CD4-positive, alpha-beta memory T cell (primary cell): ENCODE measurements around the gene AMER3. TPM values are rescaled to one million over a fixed set of nuclear protein-coding genes. Genes with fewer than 3 reads are reported as not detected.

Experiments used
- CTCF ChIA-PET: fragments of 350-600 bp; sonication (Branson Sonifier 250); formaldehyde crosslinking; loops from one replicate; lab custom pipeline; 2021; ENCODE audit warnings: inconsistent platforms; ENCODE audit not compliant: partially characterized antibody; lab: Charles Lee
- POLR2A ChIA-PET: fragments of 350-600 bp; sonication (Branson Sonifier 250); formaldehyde crosslinking; loops from one replicate; lab custom pipeline; 2021; ENCODE audit not compliant: partially characterized antibody; lab: Charles Lee
- DNase-seq, 5 donors: peaks; one replicate each; pipeline versions ENCODE4 v3.0.0 to v3.0.0-alpha.2; 2020 to 2022; ENCODE audit warnings: mixed read lengths in 1 of 5
- H3K27ac ChIP-seq: one replicate; pipeline ENCODE4 v1.7.0; 2013; ENCODE audit warnings: low read depth, low read length
- H3K27me3 ChIP-seq: 2 replicates; pipeline ENCODE4 v1.7.0; 2013; ENCODE audit warnings: mild to moderate bottlenecking, low read length, moderate library complexity; ENCODE audit not compliant: insufficient read depth
- H3K36me3 ChIP-seq: 2 replicates; pipeline ENCODE4 v1.7.0; 2013; ENCODE audit warnings: mild to moderate bottlenecking, low read length, moderate library complexity; ENCODE audit not compliant: insufficient read depth
- H3K4me1 ChIP-seq: 2 replicates; pipeline ENCODE4 v1.7.0; 2013; ENCODE audit warnings: mild to moderate bottlenecking, low read length, moderate library complexity; ENCODE audit not compliant: insufficient read depth
- H3K4me3 ChIP-seq, 2 donors: one replicate each; pipeline ENCODE4 v1.7.0; 2013; ENCODE audit warnings: low read length in 2 of 2, mild to moderate bottlenecking in 1 of 2
- H3K9me3 ChIP-seq, 2 donors: one replicate each; pipeline ENCODE4 v1.7.0; 2013; ENCODE audit warnings: low read length in 2 of 2, control low read depth in 1 of 2; ENCODE audit not compliant: control insufficient read depth in 1 of 2
- H3K27ac Mint-ChIP-seq, 7 donors: one replicate each; pipeline ENCODE4 v1.8.0; 2020 to 2021; ENCODE audit warnings: mixed read lengths in 7 of 7, mild to moderate bottlenecking in 6 of 7, inconsistent platforms in 3 of 7, moderate library complexity in 3 of 7
- H3K27me3 Mint-ChIP-seq, 2 donors: one replicate each; pipeline ENCODE4 v1.8.0; 2020 to 2021; ENCODE audit warnings: mixed read lengths in 2 of 2
- H3K36me3 Mint-ChIP-seq, 2 donors: one replicate each; pipeline ENCODE4 v1.8.0; 2020 to 2021; ENCODE audit warnings: mixed read lengths in 2 of 2, inconsistent platforms in 1 of 2, mild to moderate bottlenecking in 1 of 2
- H3K4me1 Mint-ChIP-seq, 4 donors: one replicate each; pipeline ENCODE4 v1.8.0; 2020 to 2021; ENCODE audit warnings: mixed read lengths in 4 of 4, mild to moderate bottlenecking in 1 of 4
- H3K4me3 Mint-ChIP-seq, 8 donors: one replicate each; pipeline ENCODE4 v1.8.0; 2020 to 2021; ENCODE audit warnings: mixed read lengths in 8 of 8, mild to moderate bottlenecking in 7 of 8, moderate library complexity in 6 of 8, inconsistent platforms in 3 of 8
- H3K9me3 Mint-ChIP-seq, 8 donors: one replicate each; pipeline ENCODE4 v1.8.0; 2020 to 2021; ENCODE audit warnings: mixed read lengths in 8 of 8, mild to moderate bottlenecking in 5 of 8, inconsistent platforms in 3 of 8, moderate library complexity in 1 of 8
- intact Hi-C: fragments of 100-400 bp; cut with micrococcal nuclease; formaldehyde crosslinking; loops from one replicate; pipeline ENCODE4 v1.15.1; 2023
- polyA plus RNA-seq, 2 donors: library from polyadenylated mRNA; unstranded; fragments of 300-500 nt; fragmentation: Illumina TruSeq; gene quantifications; one replicate each; pipeline ENCODE4 v1.2.3, GENCODE V29; 2021
- total RNA-seq, 2 experiments: library from RNA; stranded (reverse); gene quantifications; one replicate each; pipeline ENCODE4 v1.2.3, GENCODE V29; 2021

The AMER3 gene
- total and polyA plus RNA-seq, 4 experiments from 2014 or later, result not detected

- Histone ChIP-seq H3K9me3 (no peaks in the 10 kb centered on the region), H3K36me3 (no peaks in the 10 kb centered on the region), H3K27me3 (no peaks in the 10 kb centered on the region), H3K4me1 (peaks cover 9% of the 10 kb centered on the region), H3K4me3 (peak overlapping the region; percentile 42 to 95), H3K27ac (peak overlapping the region; percentile 89)
- CTCF ChIA-PET, result interaction anchor here (0.7 to 11.8 kb wide), 29 partner anchors 10 to 616 kb away, joined by 3 to 318 read pairs (median 5); partner anchors contain the start of genes GPR148, IMP4 and SMPD4
- Mint-ChIP-seq H3K27ac (peak overlapping the region; percentile 25 to 83 (median 62)), H3K4me1 (peaks cover 0 to 7% (median 1%) of the 10 kb centered on the region in 4 donors), H3K9me3 (no peaks in the 10 kb centered on the region), H3K36me3 (no peaks in the 10 kb centered on the region), H3K27me3 (peaks cover 0 to 2% of the 10 kb centered on the region in 2 donors), H3K4me3 (peak overlapping the region; percentile 62 to 83 (median 72))
- peak; percentile 83 to 90 (median 89) for DNase-seq
- POLR2A ChIA-PET, result interaction anchor here (0.6 to 2.6 kb wide), 7 partner anchors 26 to 616 kb away, joined by 3 to 23 read pairs (median 5); partner anchors contain the start of genes FAM168B, IMP4 and SMPD4
- intact Hi-C loops, result loop anchor here (1.0 to 5.0 kb wide), 6 partner anchors 27 to 615 kb away; partner anchors contain the start of genes IMP4, MZT2B and SMPD4
Measured at GRCh38 chr2:130797493-130798435, 42.4 kb downstream of the AMER3 start.

DNA sequence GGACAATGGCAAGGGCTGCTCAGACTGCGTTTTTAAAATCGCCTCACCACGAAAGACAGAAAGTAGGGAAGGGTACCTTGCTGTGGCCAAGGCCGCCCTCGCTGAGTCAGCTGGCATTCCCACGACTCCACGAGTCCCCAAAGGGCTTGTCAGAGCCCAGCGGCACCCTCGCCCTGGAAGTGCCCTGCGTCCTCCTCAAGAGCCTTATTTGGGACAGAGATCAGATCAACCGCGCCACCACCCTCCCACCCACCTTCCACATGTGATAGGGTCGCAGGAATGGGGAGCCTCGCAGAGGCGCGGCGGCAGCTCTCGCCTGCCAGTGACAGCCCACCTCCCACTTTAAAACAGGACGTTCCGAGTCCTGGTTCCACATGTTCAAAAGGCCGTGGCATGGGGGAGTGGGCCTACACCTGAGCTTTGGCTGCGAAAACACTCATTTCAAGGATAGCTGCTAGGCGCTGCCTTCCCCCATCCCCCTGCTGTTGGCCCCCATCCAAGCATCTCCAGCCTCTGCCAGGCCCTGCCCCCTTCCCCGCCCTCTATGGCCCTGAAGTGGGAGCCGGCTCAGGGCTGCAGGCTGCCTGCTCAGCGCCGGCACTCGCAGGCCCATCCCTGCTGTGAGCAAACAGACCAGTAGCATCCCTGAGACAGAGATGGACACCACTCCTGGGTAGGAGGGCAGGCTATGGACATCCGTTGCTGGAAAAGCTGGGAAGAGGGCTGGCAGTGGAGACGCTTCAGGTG, 43.3 kb downstream of the AMER3 start:
- peak overlapping the region; percentile 89 for H3K27ac ChIP-seq
- H3K4me1 Mint-ChIP-seq, result peaks cover 0 to 7% (median 1%) of the 10 kb centered on the region in 4 donors
- H3K27ac Mint-ChIP-seq, result peak overlapping the region in 6 of 7 donors; percentile 25 to 83 (median 62)
- H3K4me3 Mint-ChIP-seq, result peak overlapping the region; percentile 62 to 83 (median 70)
- peaks cover 9% of the 10 kb centered on the region for H3K4me1 ChIP-seq
- H3K9me3 ChIP-seq, result no peaks in the 10 kb centered on the region
- peak overlapping the region; percentile 42 to 95 for H3K4me3 ChIP-seq
- H3K36me3 Mint-ChIP-seq, result no peaks in the 10 kb centered on the region
- intact Hi-C loops, result loop anchor here (1.0 to 5.0 kb wide), 2 partner anchors 26 to 616 kb away; partner anchors contain the start of genes MZT2B and SMPD4
- no peaks in the 10 kb centered on the region for H3K9me3 Mint-ChIP-seq
- CTCF ChIA-PET, result interaction anchor here (0.8 to 11.8 kb wide), 8 partner anchors 9 to 123 kb away, joined by 3 to 318 read pairs (median 10); no protein-coding TSS in a partner anchor
- POLR2A ChIA-PET, result interaction anchor here (1.7 to 2.6 kb wide), 3 partner anchors 25 to 75 kb away, joined by 10 to 23 read pairs (median 13); no protein-coding TSS in a partner anchor
- H3K36me3 ChIP-seq, result no peaks in the 10 kb centered on the region
- DNase-seq, result no peak
- peaks cover 0 to 2% of the 10 kb centered on the region in 2 donors for H3K27me3 Mint-ChIP-seq
- H3K27me3 ChIP-seq, result no peaks in the 10 kb centered on the region

DNA sequence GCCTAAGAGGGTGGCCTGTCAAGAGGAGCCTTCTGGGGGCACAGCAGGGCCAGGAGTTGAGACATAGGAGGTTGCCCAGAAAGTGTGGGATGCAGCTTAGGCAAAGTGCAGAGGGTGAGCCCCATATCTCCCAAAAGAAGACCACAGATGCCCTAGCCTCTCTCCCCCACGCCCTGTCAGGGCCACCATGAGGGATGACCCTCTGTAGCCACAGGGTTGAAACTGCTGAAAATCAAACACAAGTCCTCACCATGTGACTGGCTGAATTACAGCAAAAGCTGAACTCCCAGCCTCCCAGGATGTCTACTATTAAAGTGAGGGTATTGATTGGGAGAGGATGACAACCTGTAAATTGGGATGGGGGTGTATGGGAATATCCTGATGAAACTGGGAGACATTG, 44.0 kb downstream of the AMER3 start:
- no peaks in the 10 kb centered on the region for H3K27me3 ChIP-seq
- no peaks in the 10 kb centered on the region for H3K9me3 Mint-ChIP-seq
- DNase-seq, result no peak
- peak overlapping the region in 6 of 8 donors; percentile 13 to 43 (median 32) for H3K4me3 Mint-ChIP-seq
- H3K36me3 Mint-ChIP-seq, result no peaks in the 10 kb centered on the region
- POLR2A ChIA-PET, result interaction anchor here (2.1 kb wide), 1 partner anchor 72 kb away, joined by 13 read pairs; no protein-coding TSS in a partner anchor
- H3K4me1 Mint-ChIP-seq, result peaks cover 0 to 7% (median 1%) of the 10 kb centered on the region in 4 donors
- peaks cover 0 to 2% of the 10 kb centered on the region in 2 donors for H3K27me3 Mint-ChIP-seq
- intact Hi-C loops, result loop anchor here (5.0 kb wide), 1 partner anchor 617 kb away; the partner anchor contains the start of genes MZT2B and SMPD4
- H3K4me3 ChIP-seq, result no peak overlapping the region
- CTCF ChIA-PET, result interaction anchor here (1.9 to 11.8 kb wide), 4 partner anchors 18 to 122 kb away, joined by 5 to 318 read pairs (median 45); no protein-coding TSS in a partner anchor
- H3K9me3 ChIP-seq, result no peaks in the 10 kb centered on the region
- no peaks in the 10 kb centered on the region for H3K36me3 ChIP-seq
- peaks cover 9% of the 10 kb centered on the region for H3K4me1 ChIP-seq
- no peak overlapping the region for H3K27ac ChIP-seq
- peak overlapping the region in 1 of 7 donors; percentile 62 for H3K27ac Mint-ChIP-seq

GRCh38 chr2:130805613-130806012, 50.3 kb downstream of the AMER3 start:
- ChIA-PET POLR2A (no interaction called here), CTCF (interaction anchor here (11.8 kb wide), 1 partner anchor 67 kb away, joined by 318 read pairs; no protein-coding TSS in a partner anchor)
- Histone ChIP-seq H3K4me1 (peaks cover 7% of the 10 kb centered on the region), H3K36me3 (no peaks in the 10 kb centered on the region), H3K27ac (no peak overlapping the region), H3K9me3 (no peaks in the 10 kb centered on the region), H3K4me3 (no peak overlapping the region), H3K27me3 (no peaks in the 10 kb centered on the region)
- Mint-ChIP-seq H3K4me3 (no peak overlapping the region), H3K27me3 (peaks cover 0 to 8% of the 10 kb centered on the region in 2 donors), H3K36me3 (no peaks in the 10 kb centered on the region), H3K9me3 (no peaks in the 10 kb centered on the region), H3K27ac (no peak overlapping the region), H3K4me1 (peaks cover 7 to 10% (median 9%) of the 10 kb centered on the region in 4 donors)
- no peak for DNase-seq
- intact Hi-C loops, result no loop called here

DNA sequence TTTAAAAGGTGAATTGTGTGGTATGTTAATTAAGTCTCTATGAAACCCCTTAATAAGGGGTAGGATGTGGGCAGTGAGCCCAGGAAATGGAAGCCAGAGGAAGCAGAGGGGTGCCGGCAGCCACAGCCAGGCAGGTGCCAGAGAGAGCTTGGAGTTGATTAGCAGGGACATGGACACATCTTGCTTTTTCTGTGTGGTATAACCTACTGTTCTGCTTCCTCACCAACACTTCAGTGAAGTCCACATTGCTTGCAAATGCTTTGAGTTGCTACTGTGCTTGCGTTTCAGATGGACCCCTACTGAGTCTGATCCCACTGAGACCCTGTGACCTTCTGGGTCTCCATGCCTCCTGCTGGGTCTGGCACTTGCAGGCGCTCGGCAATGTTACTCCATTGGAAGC, 51.0 kb downstream of the AMER3 start:
- DNase-seq, result peak in 1 of 5 donors; percentile 18
- H3K27me3 ChIP-seq, result no peaks in the 10 kb centered on the region
- Mint-ChIP-seq H3K4me1 (peaks cover 7 to 10% (median 9%) of the 10 kb centered on the region in 4 donors), H3K27me3 (peaks cover 0 to 8% of the 10 kb centered on the region in 2 donors), H3K4me3 (no peak overlapping the region), H3K9me3 (no peaks in the 10 kb centered on the region), H3K27ac (peak overlapping the region in 1 of 7 donors; percentile 1), H3K36me3 (no peaks in the 10 kb centered on the region)
- no peak overlapping the region for H3K27ac ChIP-seq
- ChIA-PET CTCF (interaction anchor here (1.1 to 1.9 kb wide), 2 partner anchors 9 to 67 kb away, joined by 3 to 9 read pairs; no protein-coding TSS in a partner anchor), POLR2A (no interaction called here)
- H3K4me1 ChIP-seq, result peaks cover 7% of the 10 kb centered on the region
- H3K36me3 ChIP-seq, result no peaks in the 10 kb centered on the region
- H3K9me3 ChIP-seq, result no peaks in the 10 kb centered on the region
- intact Hi-C loops, result no loop called here
- H3K4me3 ChIP-seq, result no peak overlapping the region

DNA sequence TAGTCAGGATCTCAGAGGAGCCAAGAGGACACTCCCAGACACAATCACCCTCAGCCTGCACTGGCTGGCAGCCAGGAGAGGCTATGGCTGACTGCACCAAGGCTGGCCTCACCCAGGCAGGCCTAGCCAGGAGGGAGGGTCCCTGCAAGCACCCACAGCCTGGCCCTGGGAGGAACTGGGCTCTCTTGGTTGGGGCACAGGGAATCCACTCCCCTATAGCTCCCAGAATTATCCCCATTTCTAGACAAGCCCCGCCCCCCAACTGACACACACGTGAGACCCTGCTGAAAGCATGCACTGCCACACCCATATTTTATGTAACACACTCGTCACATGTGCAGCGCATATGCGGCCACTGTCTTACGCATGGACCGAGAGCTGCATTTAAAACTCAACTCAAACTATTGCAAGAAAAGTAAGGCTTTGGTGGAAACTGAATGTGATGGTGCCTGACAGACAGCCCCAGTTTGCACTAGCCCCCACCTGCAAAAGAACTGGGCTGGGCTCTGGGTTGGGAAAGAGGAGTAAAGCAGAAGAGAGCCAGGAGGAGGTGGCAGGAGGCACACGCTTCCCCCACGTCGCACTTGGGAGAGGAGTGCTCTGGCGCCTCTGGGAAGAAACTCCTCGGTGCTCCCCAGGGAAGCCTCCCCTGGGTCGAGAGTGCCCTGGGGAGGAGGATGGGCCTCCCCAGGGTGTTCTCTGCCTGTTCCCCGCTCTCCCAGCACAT, 52.5 kb downstream of the AMER3 start:
- intact Hi-C loops, result no loop called here
- Mint-ChIP-seq H3K27ac (peak overlapping the region in 1 of 7 donors; percentile 63), H3K4me3 (no peak overlapping the region), H3K36me3 (no peaks in the 10 kb centered on the region), H3K4me1 (peaks cover 7 to 10% (median 9%) of the 10 kb centered on the region in 4 donors), H3K27me3 (peaks cover 0 to 8% of the 10 kb centered on the region in 2 donors), H3K9me3 (no peaks in the 10 kb centered on the region)
- no peak overlapping the region for H3K27ac ChIP-seq
- CTCF ChIA-PET, result interaction anchor here (1.9 kb wide), 1 partner anchor 10 kb away, joined by 9 read pairs; no protein-coding TSS in a partner anchor
- H3K27me3 ChIP-seq, result no peaks in the 10 kb centered on the region
- no peaks in the 10 kb centered on the region for H3K36me3 ChIP-seq
- POLR2A ChIA-PET, result no interaction called here
- H3K4me3 ChIP-seq, result no peak overlapping the region
- no peaks in the 10 kb centered on the region for H3K9me3 ChIP-seq
- peaks cover 7% of the 10 kb centered on the region for H3K4me1 ChIP-seq
- DNase-seq, result no peak
